HUDEP-2 (cell line): ENCODE data around the gene CHPF.

Experiments
- DNase-seq, 76 experiments: peaks; one replicate each; lab custom pipeline; 2025; ENCODE audit not compliant: unreplicated experiment in 76 of 76; lab: John Stamatoyannopoulos, UW

CHPF gene

DNA sequence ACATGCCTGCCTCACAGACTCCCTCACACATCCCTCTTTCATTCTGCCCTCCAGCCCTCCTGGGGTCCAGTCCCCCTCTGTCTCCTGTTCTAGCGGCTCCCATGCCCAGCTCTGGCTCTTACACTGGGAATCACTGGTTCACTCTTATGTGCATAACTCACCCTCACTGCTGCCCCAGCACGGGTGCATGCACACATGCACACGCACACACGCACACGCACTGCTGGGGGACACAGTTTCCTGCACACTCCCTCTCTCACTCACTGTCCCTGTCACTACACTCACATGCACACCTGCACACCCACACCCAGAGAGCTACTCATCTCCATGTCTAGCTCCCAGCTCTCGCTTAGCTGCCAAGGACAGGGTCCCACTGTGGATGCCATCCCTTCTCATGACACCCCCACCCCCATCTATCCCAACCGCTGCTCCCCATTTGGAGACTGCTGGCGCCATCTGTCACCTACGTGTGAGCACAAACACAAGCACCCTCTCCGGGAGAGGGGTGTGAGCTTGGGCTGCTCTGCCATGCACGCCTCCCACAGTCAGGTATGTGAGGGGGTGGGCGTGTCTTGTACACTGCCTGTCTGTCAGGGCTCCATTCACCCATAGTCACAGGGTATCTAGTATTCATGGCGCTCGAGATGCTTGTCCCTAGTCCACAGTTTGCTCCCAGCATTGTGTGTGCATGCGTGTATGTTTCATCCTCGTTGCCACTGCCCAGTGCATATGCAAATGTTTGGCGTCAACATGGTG, 27.6 kb downstream of the CHPF start:
- peak in 3 of 76 experiments; percentile 6 to 36 (median 14) for DNase-seq

DNA sequence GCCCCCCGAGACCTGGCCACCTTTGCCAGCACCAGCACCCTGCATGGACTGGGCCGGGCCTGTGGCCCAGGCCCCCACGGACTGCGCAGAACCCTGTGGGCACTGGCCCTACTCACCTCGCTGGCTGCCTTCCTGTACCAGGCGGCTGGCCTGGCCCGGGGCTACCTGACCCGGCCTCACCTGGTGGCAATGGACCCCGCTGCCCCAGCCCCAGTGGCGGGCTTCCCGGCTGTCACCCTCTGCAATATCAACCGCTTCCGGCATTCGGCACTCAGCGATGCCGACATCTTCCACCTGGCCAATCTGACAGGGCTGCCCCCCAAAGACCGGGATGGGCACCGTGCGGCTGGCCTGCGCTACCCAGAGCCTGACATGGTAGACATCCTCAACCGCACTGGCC, 28.8 kb downstream of the CHPF start:
- DNase-seq, result no peak

DNA sequence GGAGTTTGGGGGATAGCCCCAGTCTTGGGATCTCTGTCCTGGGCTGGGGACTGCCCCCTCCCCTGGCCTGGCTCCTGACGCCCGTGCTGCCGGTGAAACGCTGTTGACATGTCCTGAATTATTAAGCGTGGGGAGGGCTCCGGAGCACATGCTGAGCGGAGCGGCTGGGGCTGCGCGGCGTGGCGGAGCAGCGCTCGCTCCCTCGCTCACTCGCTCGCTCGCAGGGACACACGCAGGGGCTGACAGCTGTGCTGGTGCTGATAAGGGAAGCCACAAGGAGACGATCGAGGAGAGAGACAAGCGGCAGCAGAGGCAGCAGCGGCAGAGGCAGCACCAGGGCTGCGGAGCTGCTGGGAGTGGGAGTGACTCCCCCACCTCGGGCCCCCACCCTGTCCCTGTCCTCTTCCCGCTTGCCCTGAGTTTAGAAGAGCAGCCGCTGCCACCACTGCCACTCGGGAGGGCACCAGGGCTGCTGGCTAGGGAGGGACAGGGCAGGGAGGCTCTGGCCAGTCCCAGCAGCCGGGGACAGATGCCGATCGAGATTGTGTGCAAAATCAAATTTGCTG, 29.3 kb downstream of the CHPF start, which contains the start of gene ASIC4:
TSS of gene ASIC4 (plus strand) at position 287 of the 566 bp plus-strand sequence. CDS start at position 530, 243 bp downstream.
- DNase-seq, result peak; percentile 11 to 92 (median 82)

DNA sequence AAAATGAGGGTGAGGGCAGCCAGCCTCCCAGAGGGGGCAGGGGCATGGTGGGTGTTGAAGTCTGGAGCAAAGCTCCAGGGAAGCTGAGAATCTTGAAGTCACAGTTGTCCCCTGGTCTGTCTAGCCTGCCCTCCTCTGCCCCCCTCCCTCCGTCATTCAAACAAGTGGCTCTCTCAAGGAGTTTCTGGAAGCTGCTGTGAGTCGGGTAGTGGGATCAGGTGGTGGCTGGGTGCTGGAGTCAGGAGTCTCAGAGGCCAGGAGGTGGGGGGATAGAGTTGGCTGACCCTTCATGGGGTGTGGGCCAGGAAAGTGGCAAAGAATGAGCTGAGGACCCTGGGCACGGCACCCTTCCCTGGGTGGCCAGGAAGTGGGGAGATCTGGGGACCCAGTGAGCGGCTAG, 29.8 kb downstream of the CHPF start:
- peak in 11 of 76 experiments; percentile 16 to 62 (median 39) for DNase-seq

DNA sequence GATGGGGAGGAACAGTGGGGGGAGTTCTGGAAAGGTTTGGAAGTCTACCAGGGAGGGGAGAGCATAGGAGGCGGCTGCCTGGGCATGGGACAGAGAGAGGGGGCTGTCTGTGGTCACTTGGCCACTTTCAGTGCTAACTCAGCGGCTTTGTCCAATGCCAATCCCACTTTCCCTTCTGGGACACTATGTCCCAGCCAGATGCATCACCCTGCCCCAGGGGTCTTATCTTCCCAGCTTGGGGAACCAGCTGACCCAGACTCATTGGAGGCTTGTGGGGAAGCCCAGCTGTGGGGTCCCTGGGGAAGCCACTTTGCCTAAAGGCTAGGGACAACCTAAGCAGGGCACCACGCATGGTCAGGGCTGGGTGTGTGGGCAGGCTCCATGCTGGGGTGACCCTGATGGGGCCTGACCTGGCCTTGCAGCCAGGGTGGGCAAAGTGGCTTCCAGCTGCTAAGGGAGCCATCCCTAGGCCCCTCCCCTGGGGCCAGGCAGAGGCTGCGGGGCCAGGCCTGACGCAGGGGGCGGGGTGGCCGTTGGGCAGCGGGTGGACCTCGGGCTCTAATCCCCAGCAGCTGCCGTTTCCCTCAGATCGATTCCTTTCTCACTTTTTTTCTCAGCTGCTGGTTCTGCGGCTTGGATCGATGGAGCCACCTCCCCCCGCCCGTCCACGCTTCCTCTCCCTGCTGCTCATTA, 30.9 kb downstream of the CHPF start:
- no peak for DNase-seq

DNA sequence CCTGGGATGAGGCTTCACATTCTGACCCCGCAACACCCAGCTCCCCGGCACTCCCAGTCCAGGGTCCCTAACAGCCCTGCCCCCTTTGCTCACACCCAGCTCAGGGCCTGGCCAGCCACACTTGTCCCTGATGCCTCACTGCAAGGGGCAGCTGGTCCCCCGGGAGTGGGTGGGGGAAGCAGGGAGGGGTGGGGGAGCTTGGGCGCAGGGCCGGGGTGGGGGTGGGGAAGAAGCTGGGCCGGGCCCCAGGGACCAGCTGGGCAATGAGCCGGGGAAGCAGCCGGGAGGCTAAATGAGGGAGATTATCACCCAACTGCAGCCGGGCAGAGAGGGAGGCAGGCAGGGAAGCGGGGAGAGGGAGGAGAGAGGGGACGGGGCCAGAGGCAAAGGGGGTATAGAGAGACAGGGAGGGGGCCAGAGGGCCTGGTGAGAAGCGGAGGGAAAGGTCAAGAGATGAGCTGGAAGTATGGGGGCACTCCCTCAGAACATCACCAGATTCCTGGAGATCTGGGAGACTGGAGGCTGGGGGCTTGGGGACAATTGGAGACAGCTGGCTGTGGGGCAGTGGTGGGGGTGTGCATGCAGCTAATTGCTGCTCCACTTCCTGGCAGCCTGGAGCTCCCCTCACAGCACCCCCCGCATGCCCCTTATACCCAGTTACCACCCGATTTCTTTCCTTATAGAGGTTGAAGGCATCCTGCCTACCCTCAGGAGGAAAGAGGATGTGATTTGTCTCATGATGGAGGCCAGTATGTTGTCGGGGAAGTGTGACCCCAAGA, 31.9 kb downstream of the CHPF start:
- DNase-seq, result peak in 63 of 76 experiments; percentile 6 to 75 (median 45)

DNA sequence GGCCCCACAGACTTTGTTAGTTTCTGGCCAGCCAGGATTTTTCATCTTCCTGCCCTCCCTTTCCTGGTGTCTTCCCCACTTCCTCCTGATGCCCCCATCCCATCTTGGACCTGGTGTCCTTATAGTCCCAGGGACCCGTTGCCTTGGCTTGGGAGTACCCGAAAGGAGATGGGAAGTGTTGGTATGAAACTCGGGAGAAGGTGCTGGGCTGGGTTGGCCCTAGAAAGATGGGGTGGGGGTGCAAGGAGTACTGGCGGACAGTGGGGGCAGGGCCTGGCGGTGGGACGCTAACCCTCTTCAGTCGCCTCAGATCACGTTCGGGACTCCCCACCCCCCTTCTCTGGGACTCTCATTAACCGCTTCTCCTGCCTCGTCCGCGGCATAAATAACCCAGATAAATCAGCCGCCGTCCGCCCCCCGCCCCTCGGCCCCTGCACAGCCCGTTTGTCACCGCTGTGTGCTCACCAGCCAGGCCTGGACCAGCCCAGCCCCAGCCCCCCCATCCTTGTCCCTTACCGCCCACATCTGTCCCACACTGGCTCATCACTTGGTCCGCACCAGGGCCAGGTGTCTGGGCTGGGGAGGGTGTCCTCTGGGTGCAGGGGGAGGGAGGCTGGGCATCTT, 33.0 kb downstream of the CHPF start:
- DNase-seq, result peak in 3 of 76 experiments; percentile 12 to 20 (median 13)

DNA sequence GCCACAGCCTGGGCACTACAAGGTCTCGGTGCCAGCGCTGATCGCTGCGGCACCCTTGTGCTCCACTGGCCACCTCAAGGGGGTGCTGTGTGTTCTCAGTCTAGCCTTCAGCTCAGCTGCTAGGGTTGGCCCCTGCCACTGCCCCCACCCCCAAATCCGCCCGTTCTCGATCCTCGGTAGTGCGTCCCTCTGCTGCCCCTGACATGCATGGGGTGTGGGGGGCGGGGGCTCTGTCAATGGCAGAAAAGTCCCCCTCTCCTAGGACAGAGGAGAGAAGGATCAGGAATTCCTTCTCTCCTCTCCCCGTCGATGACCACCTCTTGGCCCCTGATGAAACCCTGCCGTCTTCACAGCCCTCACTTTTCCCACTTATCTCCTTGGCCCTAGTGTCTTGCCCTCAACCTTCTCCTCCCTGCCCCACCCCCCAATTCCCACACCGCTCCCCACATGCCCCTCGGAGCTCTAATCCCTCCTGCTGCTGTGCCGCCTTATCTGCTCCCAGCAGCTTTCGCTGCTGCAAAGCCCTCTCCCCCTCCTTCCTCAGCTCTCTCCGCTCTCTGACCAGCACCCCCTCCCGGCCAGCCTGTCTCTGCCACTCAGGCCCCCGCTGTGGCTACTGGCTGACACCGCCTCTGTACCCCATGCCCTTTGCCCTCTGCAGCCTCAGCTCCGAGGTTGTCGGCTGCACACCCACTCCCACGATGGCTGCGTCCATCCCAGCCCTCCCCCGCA, 33.7 kb downstream of the CHPF start:
- peak in 75 of 76 experiments; percentile 14 to 96 (median 85) for DNase-seq

DNA sequence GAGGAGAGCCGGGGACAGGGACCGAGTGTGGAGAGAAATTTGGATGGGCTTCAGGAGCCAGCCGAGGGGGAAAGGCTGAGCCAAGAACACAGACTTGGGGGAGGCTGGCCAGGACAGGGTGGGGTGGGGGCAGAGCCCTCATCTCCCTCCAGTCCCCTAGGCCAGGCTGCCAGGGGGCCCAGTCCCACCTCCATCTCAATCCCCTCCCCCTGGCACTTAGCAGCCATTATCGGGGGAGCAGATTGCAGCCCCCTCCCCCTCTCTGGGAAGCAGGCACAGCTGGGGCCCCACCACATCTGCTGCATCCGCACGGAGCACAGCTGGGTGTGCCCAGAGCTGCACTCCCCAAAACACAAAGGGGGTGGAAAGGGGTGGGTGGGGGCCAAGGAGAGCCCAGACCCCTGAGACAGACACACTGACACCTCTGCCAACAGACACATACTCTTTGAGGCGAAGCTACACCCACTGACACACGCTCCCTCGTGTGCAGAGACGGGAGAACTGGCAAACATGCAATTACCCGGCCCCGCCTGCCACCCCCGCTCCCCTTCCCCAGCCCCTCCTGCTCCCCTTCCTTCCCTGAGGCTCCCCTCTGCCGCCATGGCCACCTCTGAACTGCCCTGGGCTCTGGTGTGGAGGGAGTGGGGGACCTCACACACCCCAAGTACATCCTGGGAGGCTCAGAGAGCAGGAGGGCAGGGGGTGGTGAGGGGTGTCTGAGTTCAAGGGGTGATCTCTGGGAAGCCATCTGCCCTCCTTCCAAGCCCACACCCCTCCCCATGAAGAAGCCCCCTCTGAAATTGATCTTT, 34.4 kb downstream of the CHPF start:
- DNase-seq, result peak in 30 of 76 experiments; percentile 7 to 82 (median 44)

DNA sequence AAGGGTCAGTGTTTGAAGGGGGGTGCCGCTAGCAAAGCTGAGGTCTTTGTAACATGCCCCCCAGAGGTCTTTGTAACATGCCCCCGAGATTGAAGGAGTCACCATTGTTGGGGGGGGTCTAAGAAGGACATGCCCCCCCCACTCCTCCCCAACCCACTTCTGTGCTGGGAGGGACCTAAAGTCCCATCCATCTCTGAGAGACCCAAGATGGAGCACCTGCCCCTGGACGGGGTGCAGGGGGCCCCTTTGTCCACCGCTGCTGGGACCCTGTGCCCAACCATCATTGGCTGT, 35.2 kb downstream of the CHPF start:
- no peak for DNase-seq

DNA sequence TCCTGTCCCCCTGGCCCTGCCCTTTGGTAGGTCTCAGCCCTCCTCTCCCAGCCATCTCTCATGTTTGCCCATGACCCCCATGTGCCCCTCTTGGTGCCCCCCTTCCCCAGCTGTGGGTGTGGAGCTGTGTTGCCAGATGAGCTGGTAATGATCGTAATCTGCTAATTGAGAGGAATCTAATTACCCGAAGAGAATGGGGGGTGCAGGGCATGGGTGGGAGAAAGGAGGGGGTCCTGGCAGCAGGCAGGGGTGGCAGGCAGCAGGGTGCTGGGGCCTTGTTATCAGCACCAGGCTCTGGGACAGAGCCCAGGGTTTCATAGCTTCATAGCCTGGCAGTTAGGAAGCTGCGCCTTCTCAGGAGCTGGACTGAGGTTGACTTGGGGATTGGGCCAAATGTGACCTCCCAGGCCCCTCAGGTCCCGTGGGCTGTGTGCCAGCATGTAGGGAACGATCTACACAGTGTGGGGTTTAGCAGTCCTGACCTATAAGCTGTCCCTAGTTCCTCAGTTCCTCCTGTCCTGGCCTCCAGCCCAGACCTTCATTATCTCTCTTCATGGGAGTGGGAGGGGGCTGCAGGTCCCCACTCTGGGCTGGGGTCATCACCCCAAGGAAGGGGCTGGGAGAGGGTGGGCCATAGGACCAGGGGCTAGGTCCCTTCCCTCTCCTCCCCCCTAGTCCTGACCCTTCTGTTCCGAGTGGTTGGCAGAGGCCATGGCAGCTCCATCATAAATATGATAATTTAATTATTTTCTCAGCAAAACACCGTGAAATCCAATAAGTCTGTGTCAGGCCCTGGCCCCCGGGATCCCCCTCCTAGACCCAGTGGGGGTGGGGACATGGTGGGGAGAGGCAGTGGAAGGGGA, 35.8 kb downstream of the CHPF start:
- DNase-seq, result peak in 58 of 76 experiments; percentile 4 to 83 (median 52)

DNA sequence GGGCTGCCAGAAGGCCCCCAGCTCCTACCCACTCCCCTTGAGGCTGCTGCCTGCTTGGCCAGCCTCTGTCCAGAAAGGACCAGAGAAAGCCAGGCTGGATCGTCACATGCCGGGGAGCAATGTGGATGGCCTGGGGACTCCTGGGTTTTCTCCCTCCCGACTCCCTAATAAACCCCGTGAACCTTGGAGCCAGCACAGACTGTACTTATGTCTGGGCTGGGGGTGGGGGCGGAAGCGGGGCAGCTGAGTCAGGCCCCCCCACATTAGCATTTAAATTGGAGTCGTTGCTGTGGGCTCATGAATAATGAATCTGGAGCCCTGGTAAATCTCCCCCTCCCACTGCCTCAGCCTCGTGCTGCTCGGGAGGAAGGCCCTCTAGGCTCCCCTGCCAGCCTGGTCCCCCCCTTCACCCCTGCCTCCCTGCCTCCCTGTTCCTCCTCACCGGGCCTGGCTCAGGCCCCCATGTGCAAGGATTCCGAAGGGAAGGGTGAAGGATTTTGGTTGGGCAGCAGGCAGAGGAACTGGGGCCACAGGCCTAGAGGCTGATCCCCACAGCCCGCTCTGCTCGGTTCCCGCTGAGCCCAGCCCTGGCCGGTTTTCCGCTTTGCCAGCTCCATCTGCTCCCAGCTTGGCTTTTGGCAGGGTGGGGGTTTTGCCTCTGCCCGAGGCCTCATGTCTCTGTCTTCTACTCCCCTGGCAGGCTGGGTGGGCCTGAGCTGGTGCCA, 36.6 kb downstream of the CHPF start:
- DNase-seq, result no peak

DNA sequence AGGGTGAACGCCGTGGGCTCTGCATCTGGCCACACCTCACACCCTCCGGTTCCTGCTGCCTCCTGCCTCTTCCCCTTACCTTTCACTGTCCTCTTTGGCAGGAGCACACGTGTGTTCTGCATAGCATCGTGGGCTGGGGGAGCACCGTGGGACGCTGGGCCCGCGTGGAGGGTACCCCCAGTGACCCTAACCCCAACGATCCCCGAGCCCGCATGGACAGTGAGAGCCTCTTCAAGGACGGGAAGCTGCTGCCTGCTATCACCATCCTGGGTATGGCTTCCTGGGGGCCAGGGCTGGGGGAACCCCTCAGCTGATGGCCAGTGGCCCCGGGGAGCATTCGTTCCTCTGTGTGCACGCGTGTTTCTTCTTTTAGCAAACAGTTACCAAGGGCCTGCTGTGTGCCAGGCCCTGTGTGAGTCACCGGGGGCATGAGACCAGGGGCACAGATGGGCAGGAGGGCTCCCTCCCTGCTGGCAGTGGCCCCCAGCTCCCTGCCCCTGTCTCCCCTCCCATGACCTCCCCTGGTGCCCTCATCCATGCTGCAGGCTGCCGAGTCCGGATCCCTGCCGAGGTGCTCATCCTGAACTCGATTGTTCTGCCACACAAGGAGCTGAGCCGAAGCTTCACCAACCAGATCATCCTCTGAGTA, 37.3 kb downstream of the CHPF start:
- DNase-seq, result no peak

DNA sequence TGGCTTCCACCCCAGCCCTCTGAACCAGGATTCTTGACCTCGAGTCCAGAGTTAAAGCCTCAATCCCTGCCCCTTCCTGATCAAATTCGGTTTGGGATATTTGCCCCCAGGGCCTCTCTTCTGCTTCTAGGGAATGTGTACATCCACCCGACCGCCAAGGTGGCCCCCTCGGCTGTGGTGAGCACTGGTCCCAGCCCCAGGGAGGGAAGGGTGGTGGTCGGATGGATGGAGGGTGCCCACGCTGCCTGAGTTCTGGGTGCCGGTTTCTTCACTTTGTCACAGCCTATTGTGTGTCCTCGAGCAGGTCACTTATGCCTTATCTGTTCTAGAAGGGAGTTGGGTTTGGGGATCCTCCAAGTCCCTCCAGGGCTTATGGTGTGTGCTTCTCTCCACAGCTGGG, 38.0 kb downstream of the CHPF start:
- no peak for DNase-seq

DNA sequence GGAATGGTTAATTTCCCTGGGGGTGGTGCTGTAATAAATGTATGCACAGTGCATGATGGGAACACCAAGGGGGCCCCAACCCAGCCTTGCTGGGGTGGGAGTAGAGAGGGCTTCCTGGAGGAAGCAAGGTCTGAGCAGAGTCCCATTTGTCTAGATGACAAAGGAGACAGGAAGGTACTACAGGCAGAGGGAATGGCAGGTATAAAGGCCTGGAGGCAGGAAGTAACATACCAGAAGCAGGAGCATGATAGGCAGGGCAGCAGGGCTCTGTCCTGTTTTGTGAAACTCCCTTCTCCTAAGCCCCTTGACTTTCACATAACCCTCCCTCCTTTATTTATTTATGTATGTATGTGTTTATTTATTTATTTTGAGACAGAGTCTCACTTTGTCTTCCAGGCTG, 41.0 kb downstream of the CHPF start:
- no peak for DNase-seq

DNA sequence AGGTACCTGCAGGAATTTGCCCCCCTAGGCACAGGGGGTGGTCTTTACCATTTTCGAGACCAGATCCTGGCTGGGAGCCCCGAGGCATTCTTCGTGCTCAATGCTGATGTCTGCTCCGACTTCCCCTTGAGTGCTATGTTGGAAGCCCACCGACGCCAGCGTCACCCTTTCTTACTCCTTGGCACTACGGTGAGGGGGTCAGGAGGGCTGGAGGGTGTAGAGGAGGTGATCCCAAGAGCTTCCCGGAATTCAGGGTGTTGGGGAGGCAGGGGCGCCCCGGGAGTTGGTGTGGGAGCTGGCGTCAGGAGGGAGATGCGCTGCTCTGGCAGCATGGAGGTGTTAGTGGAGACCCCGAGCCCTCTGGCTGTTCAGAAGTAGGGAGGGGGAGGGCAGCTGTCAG, 41.8 kb downstream of the CHPF start:
- no peak for DNase-seq

DNA sequence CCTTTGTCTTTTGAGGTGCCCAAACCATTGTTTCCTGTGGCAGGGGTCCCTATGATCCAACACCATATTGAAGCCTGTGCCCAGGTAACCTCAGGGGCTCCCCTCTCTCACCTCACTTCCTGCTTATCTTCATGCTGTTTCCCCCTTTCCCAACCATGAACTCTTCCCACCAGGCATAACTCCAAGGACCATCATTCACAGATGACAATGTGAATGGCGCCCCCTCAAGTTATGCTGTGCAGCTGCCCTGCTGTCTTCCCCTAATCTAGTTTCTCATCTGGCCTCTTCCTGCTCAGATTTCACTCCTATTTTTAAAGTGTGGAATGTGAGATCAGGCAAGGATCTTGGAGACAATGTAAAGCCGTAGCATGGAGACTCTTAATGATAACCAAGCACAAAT, 43.5 kb downstream of the CHPF start:
- no peak for DNase-seq
